HepG2 (cell line): ENCODE results near the gene ETS2. TPM values are rescaled to one million over a fixed set of nuclear protein-coding genes. Genes with fewer than 3 reads are reported as not detected.

Experiments
- ATAC-seq: fragments of 200-7000 bp; cut with Tn5 transposase; 3 replicates; pipeline ENCODE4 v1.9.1; 2020; ENCODE audit warnings: mild to moderate bottlenecking, moderate library complexity
- BruUV-seq: library from RNA; stranded (reverse); fragments of 400-500 nt; replicated peaks from 2 replicates; lab custom pipeline; 2021; lab: Mats Ljungman, UMichigan
- CTCF ChIA-PET: fragments of 300-600 bp; formaldehyde crosslinking; extraction: SDS; loops from one replicate; lab custom pipeline; 2021; ENCODE audit warnings: low total read pairs, inconsistent platforms, low intra/inter-chr PET ratio; lab: Yijun Ruan, JAX
- POLR2A ChIA-PET: fragments of 350-600 bp; sonication (Branson Sonifier 250); formaldehyde crosslinking; loops from one replicate; lab custom pipeline; 2020; ENCODE audit warnings: antibody characterized with exemption, inconsistent platforms; lab: Yijun Ruan, JAX
- DNase-seq: peaks from one replicate; pipeline ENCODE4 v3.0.0-alpha.2; 2015; ENCODE audit warnings: low spot score
- FAIRE-seq: peaks from 3 replicates; lab custom pipeline; 2011; peaks lifted over from hg19 to GRCh38; lab: Jason Lieb, UNC
- H2AFZ ChIP-seq: one replicate; pipeline ENCODE4 v1.6.1; 2011; ENCODE audit warnings: low read length, inconsistent platforms
- H3K27ac ChIP-seq: fragments of 300-600 bp; 3 replicates; pipeline ENCODE4 v1.8.0; 2011; ENCODE audit warnings: mixed run types, mild to moderate bottlenecking, mixed read lengths, low read length, inconsistent platforms; ENCODE audit not compliant: insufficient read depth; ENCODE audit errors: extremely low read length
- H3K27me3 ChIP-seq, 2 experiments: fragments of 200-600 bp in 1 of 2; 2 replicates in 1 of 2; 3 replicates in 1 of 2; pipeline versions ENCODE4 v1.6.0 to v1.8.0; 2011; ENCODE audit warnings: low read length in 2 of 2, mild to moderate bottlenecking in 2 of 2, moderate library complexity in 2 of 2, inconsistent platforms in 1 of 2; ENCODE audit not compliant: insufficient read depth in 2 of 2, control insufficient read depth in 1 of 2
- H3K36me3 ChIP-seq, 2 experiments: fragments of 200-600 bp in 1 of 2; replicated peaks in 1 of 2; 2 replicates in 1 of 2; 3 replicates in 1 of 2; pipeline versions ENCODE4 v1.5.1 to v1.8.0; 2011; ENCODE audit warnings: low read length in 2 of 2, inconsistent platforms in 1 of 2; ENCODE audit not compliant: insufficient read depth in 2 of 2, control insufficient read depth in 1 of 2
- H3K4me1 ChIP-seq: 2 replicates; pipeline ENCODE4 v1.5.1; 2012; ENCODE audit warnings: low read length, inconsistent platforms; ENCODE audit not compliant: insufficient read depth
- H3K4me2 ChIP-seq: 2 replicates; pipeline ENCODE4 v1.6.0; 2011; ENCODE audit warnings: low read depth, low read length, inconsistent platforms
- H3K4me3 ChIP-seq, 3 experiments: fragments of 200-600 bp in 1 of 3; sonication (generic), shearing (Covaris generic) in 1 of 3; replicated peaks in 1 of 3; 2 replicates each; pipeline ENCODE4 v1.5.1; 2011 to 2016; ENCODE audit warnings: low read length in 3 of 3, inconsistent platforms in 2 of 3, low read depth in 2 of 3, mild to moderate bottlenecking in 2 of 3, control low read depth in 1 of 3, mixed read lengths in 1 of 3; ENCODE audit not compliant: insufficient read depth in 1 of 3
- H3K79me2 ChIP-seq: one replicate; pipeline ENCODE4 v1.6.1; 2011; ENCODE audit warnings: low read length, inconsistent platforms; ENCODE audit not compliant: insufficient read depth
- H3K9ac ChIP-seq: 2 replicates; pipeline ENCODE4 v1.6.0; 2011; ENCODE audit warnings: mild to moderate bottlenecking, low read depth, low read length, inconsistent platforms; ENCODE audit not compliant: insufficient read depth
- H3K9me3 ChIP-seq: 2 replicates; pipeline ENCODE4 v1.5.1; 2012; ENCODE audit warnings: mild to moderate bottlenecking, low read length
- H4K20me1 ChIP-seq: 2 replicates; pipeline ENCODE4 v1.6.0; 2011; ENCODE audit warnings: inconsistent platforms, mild to moderate bottlenecking, low read length, moderate library complexity; ENCODE audit not compliant: insufficient read depth
- ASH2L ChIP-seq: fragments of 300-600, 200-600 bp; sonication (generic); IDR thresholded peaks from 2 replicates; pipeline ENCODE4 v1.7.0; 2017; ENCODE audit warnings: low read depth, mild to moderate bottlenecking, moderate library complexity, mixed read lengths, low read length; ENCODE audit not compliant: insufficient read length
- DPF2 ChIP-seq: sonication (generic); formaldehyde crosslinking; IDR thresholded peaks from 2 replicates; pipeline ENCODE4 v1.4.0; 2020; ENCODE audit warnings: mild to moderate bottlenecking, low read depth, missing genetic modification reagents, borderline replicate concordance
- EP300 ChIP-seq, 3 experiments: sonication (generic) in 1 of 3; formaldehyde crosslinking in 1 of 3; IDR thresholded peaks; 2 replicates each; pipeline versions ENCODE4 v1.5.1 to v1.6.1; 2011 to 2020; ENCODE audit warnings: low read depth in 2 of 3, low read length in 2 of 3, borderline replicate concordance in 1 of 3, improper control_type of control experiment in 1 of 3, mild to moderate bottlenecking in 1 of 3, missing genetic modification reagents in 1 of 3, moderate library complexity in 1 of 3
- FOXK1 ChIP-seq: sonication (generic); formaldehyde crosslinking; IDR thresholded peaks from 2 replicates; pipeline ENCODE4 v1.4.0; 2020; ENCODE audit warnings: low read depth, missing genetic modification reagents, borderline replicate concordance
- JARID2 ChIP-seq: sonication (generic); formaldehyde crosslinking; IDR thresholded peaks from 2 replicates; pipeline ENCODE4 v1.8.1; 2023; ENCODE audit warnings: missing genetic modification reagents, inconsistent platforms; ENCODE audit not compliant: insufficient replicate concordance
- TERF1 ChIP-seq: sonication (generic); formaldehyde crosslinking; IDR thresholded peaks from 2 replicates; pipeline ENCODE4 v1.8.0; 2022; ENCODE audit warnings: mild to moderate bottlenecking, missing genetic modification reagents, moderate library complexity
- ZNF296 ChIP-seq: sonication (generic); formaldehyde crosslinking; conservative IDR thresholded peaks from 2 replicates; pipeline ENCODE4 v1.5.0; 2020; ENCODE audit warnings: mild to moderate bottlenecking, missing genetic modification reagents
- ZNF331 ChIP-seq: sonication (generic); formaldehyde crosslinking; IDR thresholded peaks from 2 replicates; pipeline ENCODE4 v1.4.0; 2020; ENCODE audit warnings: missing genetic modification reagents
- ZNF350 ChIP-seq: sonication (generic); formaldehyde crosslinking; IDR thresholded peaks from 2 replicates; pipeline ENCODE4 v1.4.0; 2020; ENCODE audit warnings: mild to moderate bottlenecking, low read depth, missing genetic modification reagents, borderline replicate concordance
- WGBS: methylation state at CpG from one replicate; pipeline ENCODE4 v1.1.6; 2017; ENCODE audit warnings: low lambda C conversion rate; 5-methylcytosine and 5-hydroxymethylcytosine counted together
- in situ Hi-C: cut with HindIII; loops from 2 replicates; pipeline ENCODE4 v1.10.0; 2017; ENCODE audit warnings: low pct_unique_long_range_greater_than_20kb; ENCODE audit not compliant: extremely low pct_ligation_motif_present
- intact Hi-C: fragments of 100-400 bp; cut with micrococcal nuclease; formaldehyde crosslinking; loops from one replicate; pipeline ENCODE4 v1.10.0; 2022; ENCODE audit not compliant: unreplicated experiment
- polyA plus RNA-seq, 8 experiments: library from polyadenylated mRNA; depleted of rRNA in 3 of 8; stranded (reverse) in 7 of 8; unstranded in 1 of 8; fragments of >200 nt; fragmentation: Illumina TruSeq in 4 of 8; extraction: Trizol in 4 of 8; gene quantifications; 2 replicates each; pipeline versions ENCODE4 v1.2.1 to v1.2.3, GENCODE V29; 2011 to 2016; ENCODE audit warnings: low read depth in 4 of 8, missing spikeins in 1 of 8, mixed read lengths in 1 of 8; ENCODE audit not compliant: insufficient read depth in 1 of 8
- total RNA-seq, 5 experiments: library from RNA; depleted of rRNA; stranded (reverse); fragments of >200 nt; fragmentation: Illumina TruSeq; extraction: Trizol; gene quantifications; 2 replicates each; pipeline ENCODE4 v1.2.3, GENCODE V29; 2016; ENCODE audit warnings: low read depth in 1 of 5
- TF ChIP-seq, protein P1 (sequence below): sonication (generic); formaldehyde crosslinking; conservative IDR thresholded peaks from 2 replicates; pipeline ENCODE4 v1.4.0; 2020; ENCODE audit warnings: missing genetic modification reagents

Gene ETS2
- total and polyA plus RNA-seq, 2 of the 13 experiments (the other 11 are each of a cell fraction or from before 2014, with no cell fraction given), result 24.6 to 64.4 TPM

DNA sequence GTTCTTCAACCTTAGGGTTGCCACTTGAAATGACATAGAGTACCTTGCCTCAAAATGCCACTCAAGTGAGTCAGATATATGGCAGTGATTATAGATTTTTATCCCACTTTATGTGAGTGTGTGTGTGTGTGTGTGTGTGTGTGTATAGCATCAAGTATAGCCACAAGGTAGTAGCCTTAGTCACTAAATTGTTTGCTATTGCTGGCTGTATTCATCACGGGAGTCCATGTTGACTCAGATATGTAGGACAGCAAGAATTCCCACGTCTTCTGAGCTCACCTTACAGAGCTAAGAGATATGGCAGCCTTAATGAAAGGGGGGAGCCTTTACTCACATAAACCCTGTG, 9.3 kb downstream of the ETS2 start:
- no peak overlapping the region for H3K27ac ChIP-seq
- no peak for DNase-seq
- no peaks in the 10 kb centered on the region for H3K9me3 ChIP-seq
- 81% methylated on average over 2 of the region's 2 CpGs for WGBS
- CTCF ChIA-PET, result no interaction called here
- no peak overlapping the region for H3K9ac ChIP-seq
- no peak for TF ChIP-seq ZNF331
- TF ChIP-seq, protein P1, sequence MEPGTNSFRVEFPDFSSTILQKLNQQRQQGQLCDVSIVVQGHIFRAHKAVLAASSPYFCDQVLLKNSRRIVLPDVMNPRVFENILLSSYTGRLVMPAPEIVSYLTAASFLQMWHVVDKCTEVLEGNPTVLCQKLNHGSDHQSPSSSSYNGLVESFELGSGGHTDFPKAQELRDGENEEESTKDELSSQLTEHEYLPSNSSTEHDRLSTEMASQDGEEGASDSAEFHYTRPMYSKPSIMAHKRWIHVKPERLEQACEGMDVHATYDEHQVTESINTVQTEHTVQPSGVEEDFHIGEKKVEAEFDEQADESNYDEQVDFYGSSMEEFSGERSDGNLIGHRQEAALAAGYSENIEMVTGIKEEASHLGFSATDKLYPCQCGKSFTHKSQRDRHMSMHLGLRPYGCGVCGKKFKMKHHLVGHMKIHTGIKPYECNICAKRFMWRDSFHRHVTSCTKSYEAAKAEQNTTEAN (CRISPR knock-in tag), result no peak
- TF ChIP-seq ZNF296, result no peak
- TF ChIP-seq TERF1, result no peak
- TF ChIP-seq JARID2 (CRISPR knock-in tag), result no peak
- TF ChIP-seq DPF2 (CRISPR knock-in tag), result no peak
- no peak for TF ChIP-seq ZNF350 (CRISPR knock-in tag)
- TF ChIP-seq ASH2L, result no peak
- TF ChIP-seq FOXK1 (CRISPR knock-in tag), result no peak
- no peak for TF ChIP-seq EP300 (IDR thresholded peaks at IDR 0.05; ENCODE audit: low read depth in 2 of 2, low read length in 2 of 2)
- TF ChIP-seq EP300 (CRISPR knock-in tag; IDR thresholded peaks at IDR 0.05; ENCODE audit: borderline replicate concordance), result no peak
- intact Hi-C loops (no loop called here), in situ Hi-C loops (no loop called here)
- peaks cover 27% of the 10 kb centered on the region for H4K20me1 ChIP-seq
- BruUV-seq, result no TSS peak
- ATAC-seq, result no peak
- H3K4me2 ChIP-seq, result no peak overlapping the region
- H2AFZ ChIP-seq, result no peak overlapping the region
- POLR2A ChIA-PET, result no interaction called here
- no peak for FAIRE-seq
- H3K4me3 ChIP-seq, result no peak overlapping the region
- H3K4me1 ChIP-seq, result peaks cover 63% of the 10 kb centered on the region
- H3K27me3 ChIP-seq, result no peaks in the 10 kb centered on the region
- H3K79me2 ChIP-seq, result peaks cover 44% of the 10 kb centered on the region
- H3K36me3 ChIP-seq, result peaks cover 42 to 93% of the 10 kb centered on the region in 2 experiments
